ENCODE measurements around the gene SUV39H1.

The SUV39H1 gene

GRCh38 chrX:48737940-48738339, 41.4 kb downstream of the SUV39H1 start:
- no peak; the same call in 2 of the 3 replicates for ATAC-seq
- TF ChIP-seq, protein P1, sequence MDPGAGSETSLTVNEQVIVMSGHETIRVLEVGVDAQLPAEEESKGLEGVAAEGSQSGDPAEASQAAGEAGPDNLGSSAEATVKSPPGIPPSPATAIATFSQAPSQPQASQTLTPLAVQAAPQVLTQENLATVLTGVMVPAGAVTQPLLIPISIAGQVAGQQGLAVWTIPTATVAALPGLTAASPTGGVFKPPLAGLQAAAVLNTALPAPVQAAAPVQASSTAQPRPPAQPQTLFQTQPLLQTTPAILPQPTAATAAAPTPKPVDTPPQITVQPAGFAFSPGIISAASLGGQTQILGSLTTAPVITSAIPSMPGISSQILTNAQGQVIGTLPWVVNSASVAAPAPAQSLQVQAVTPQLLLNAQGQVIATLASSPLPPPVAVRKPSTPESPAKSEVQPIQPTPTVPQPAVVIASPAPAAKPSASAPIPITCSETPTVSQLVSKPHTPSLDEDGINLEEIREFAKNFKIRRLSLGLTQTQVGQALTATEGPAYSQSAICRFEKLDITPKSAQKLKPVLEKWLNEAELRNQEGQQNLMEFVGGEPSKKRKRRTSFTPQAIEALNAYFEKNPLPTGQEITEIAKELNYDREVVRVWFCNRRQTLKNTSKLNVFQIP (CRISPR knock-in tag; IDR thresholded peaks at IDR 0.05; ENCODE audit: borderline replicate concordance, low read depth) = no peak
- TF ChIP-seq CSDC2 (CRISPR knock-in tag; IDR thresholded peaks at IDR 0.05) = no peak
- TF ChIP-seq TOX (CRISPR knock-in tag; IDR thresholded peaks at IDR 0.05; ENCODE audit: borderline replicate concordance) = no peak
- TF ChIP-seq, protein P2, sequence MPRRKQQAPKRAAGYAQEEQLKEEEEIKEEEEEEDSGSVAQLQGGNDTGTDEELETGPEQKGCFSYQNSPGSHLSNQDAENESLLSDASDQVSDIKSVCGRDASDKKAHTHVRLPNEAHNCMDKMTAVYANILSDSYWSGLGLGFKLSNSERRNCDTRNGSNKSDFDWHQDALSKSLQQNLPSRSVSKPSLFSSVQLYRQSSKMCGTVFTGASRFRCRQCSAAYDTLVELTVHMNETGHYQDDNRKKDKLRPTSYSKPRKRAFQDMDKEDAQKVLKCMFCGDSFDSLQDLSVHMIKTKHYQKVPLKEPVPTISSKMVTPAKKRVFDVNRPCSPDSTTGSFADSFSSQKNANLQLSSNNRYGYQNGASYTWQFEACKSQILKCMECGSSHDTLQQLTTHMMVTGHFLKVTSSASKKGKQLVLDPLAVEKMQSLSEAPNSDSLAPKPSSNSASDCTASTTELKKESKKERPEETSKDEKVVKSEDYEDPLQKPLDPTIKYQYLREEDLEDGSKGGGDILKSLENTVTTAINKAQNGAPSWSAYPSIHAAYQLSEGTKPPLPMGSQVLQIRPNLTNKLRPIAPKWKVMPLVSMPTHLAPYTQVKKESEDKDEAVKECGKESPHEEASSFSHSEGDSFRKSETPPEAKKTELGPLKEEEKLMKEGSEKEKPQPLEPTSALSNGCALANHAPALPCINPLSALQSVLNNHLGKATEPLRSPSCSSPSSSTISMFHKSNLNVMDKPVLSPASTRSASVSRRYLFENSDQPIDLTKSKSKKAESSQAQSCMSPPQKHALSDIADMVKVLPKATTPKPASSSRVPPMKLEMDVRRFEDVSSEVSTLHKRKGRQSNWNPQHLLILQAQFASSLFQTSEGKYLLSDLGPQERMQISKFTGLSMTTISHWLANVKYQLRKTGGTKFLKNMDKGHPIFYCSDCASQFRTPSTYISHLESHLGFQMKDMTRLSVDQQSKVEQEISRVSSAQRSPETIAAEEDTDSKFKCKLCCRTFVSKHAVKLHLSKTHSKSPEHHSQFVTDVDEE (CRISPR knock-in tag; IDR thresholded peaks at IDR 0.05) = no peak
- TF ChIP-seq ZFP3 (CRISPR knock-in tag; IDR thresholded peaks at IDR 0.05) = no peak
- no peak for TF ChIP-seq ARNTL (CRISPR knock-in tag; IDR thresholded peaks at IDR 0.05; ENCODE audit: borderline replicate concordance, low read depth)
- TF ChIP-seq TCF4 (CRISPR knock-in tag; IDR thresholded peaks at IDR 0.05; ENCODE audit: borderline replicate concordance) = no peak
- TF ChIP-seq CSRNP3 (CRISPR knock-in tag; IDR thresholded peaks at IDR 0.05) = no peak
- no peak for TF ChIP-seq ZNF565 (CRISPR knock-in tag; conservative IDR thresholded peaks at IDR 0.05; ENCODE audit: low read depth)
- no peak for TF ChIP-seq ZNF8 (CRISPR knock-in tag; IDR thresholded peaks at IDR 0.05)
- no peak for TF ChIP-seq PPARA (CRISPR knock-in tag; IDR thresholded peaks at IDR 0.05; ENCODE audit: borderline replicate concordance)
- no peak for TF ChIP-seq SNAI2 (CRISPR knock-in tag; IDR thresholded peaks at IDR 0.05)
- TF ChIP-seq ZFP30 (CRISPR knock-in tag; IDR thresholded peaks at IDR 0.05) = no peak

DNA sequence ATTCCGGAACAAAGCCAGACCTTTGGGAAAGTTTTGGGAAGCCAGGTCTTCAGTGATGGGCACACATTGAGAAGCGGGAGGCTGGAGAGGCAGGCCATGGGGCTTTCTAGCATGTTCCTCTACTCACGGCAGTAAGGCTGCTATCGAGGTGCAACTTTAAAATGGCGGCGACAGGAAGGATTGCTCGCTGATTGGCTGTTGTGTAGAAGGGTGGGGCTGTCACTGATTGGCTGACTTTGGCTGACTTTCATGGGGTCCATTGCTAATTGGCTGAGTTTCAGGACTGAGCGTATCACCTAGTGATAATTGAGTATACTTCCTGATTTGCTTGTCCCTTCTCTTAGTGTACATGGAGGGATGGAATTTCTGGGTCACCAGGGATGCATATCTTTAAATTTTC, 45.3 kb downstream of the SUV39H1 start:
- ATAC-seq = no peak
- TF ChIP-seq SNAI2 (CRISPR knock-in tag; IDR thresholded peaks at IDR 0.05) = no peak

DNA sequence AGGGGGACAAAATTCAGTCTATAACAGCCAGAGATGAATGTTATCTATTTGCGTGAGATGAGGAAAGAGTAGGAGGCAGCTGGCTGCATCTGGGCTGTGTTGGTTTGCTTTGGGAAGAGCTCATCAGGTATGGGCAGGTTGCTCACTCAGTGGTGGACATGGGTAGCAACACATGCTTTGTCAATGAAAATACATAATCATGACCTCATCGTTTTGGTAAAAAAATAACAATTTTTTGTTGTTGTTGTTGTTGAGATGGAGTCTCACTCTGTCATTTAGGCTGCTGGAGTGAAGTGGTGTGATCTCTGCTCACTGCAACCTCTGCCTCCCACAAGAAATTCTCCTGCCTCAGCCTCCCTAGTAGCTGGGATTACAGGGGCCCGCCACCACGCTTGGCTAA, 48.7 kb downstream of the SUV39H1 start:
- TF ChIP-seq ZNF8 (CRISPR knock-in tag; IDR thresholded peaks at IDR 0.05) (no peak), ZFP30 (CRISPR knock-in tag; IDR thresholded peaks at IDR 0.05) (no peak), SNAI2 (CRISPR knock-in tag; IDR thresholded peaks at IDR 0.05) (no peak), PPARA (CRISPR knock-in tag; IDR thresholded peaks at IDR 0.05; ENCODE audit: borderline replicate concordance) (no peak), ESRRG (CRISPR knock-in tag; IDR thresholded peaks at IDR 0.05) (no peak), CSRNP3 (CRISPR knock-in tag; IDR thresholded peaks at IDR 0.05) (no peak), ZC3H10 (CRISPR knock-in tag; IDR thresholded peaks at IDR 0.05) (no peak), GLIS3 (CRISPR knock-in tag; IDR thresholded peaks at IDR 0.05) (no peak), PATZ1 (CRISPR knock-in tag; IDR thresholded peaks at IDR 0.05; ENCODE audit: borderline replicate concordance) (no peak), BACH2 (CRISPR knock-in tag; IDR thresholded peaks at IDR 0.05; ENCODE audit: borderline replicate concordance) (no peak), ZNF565 (CRISPR knock-in tag; conservative IDR thresholded peaks at IDR 0.05; ENCODE audit: low read depth) (no peak), ARNTL (CRISPR knock-in tag; IDR thresholded peaks at IDR 0.05; ENCODE audit: borderline replicate concordance, low read depth) (no peak), ISL1 (CRISPR knock-in tag; IDR thresholded peaks at IDR 0.05) (no peak), OSR1 (CRISPR knock-in tag; IDR thresholded peaks at IDR 0.05) (no peak), TOX (CRISPR knock-in tag; IDR thresholded peaks at IDR 0.05; ENCODE audit: borderline replicate concordance) (no peak), ZFP3 (CRISPR knock-in tag; IDR thresholded peaks at IDR 0.05) (no peak), TCF4 (CRISPR knock-in tag; IDR thresholded peaks at IDR 0.05; ENCODE audit: borderline replicate concordance) (no peak)
- TF ChIP-seq, protein P2 (CRISPR knock-in tag; IDR thresholded peaks at IDR 0.05) = no peak

More for the DNA sequence above, 48.7 kb downstream of the SUV39H1 start:
- ATAC-seq = no peak
